ENCODE measurements around the gene CPLANE1. TPM values are rescaled to one million over a fixed set of nuclear protein-coding genes. Genes with fewer than 3 reads are reported as not detected.

CPLANE1 gene
- total and polyA plus RNA-seq, 9 of the 15 experiments (the other 6 are each of a cell fraction or from before 2014, with no cell fraction given) = under 0.01 to 0.27 (median 0.08) TPM; not detected in 2

- TF ChIP-seq EZH2 (IDR thresholded peaks at IDR 0.05; ENCODE audit: borderline replicate concordance, low read depth, low read length) = no peak
- TF ChIP-seq, protein P1, sequence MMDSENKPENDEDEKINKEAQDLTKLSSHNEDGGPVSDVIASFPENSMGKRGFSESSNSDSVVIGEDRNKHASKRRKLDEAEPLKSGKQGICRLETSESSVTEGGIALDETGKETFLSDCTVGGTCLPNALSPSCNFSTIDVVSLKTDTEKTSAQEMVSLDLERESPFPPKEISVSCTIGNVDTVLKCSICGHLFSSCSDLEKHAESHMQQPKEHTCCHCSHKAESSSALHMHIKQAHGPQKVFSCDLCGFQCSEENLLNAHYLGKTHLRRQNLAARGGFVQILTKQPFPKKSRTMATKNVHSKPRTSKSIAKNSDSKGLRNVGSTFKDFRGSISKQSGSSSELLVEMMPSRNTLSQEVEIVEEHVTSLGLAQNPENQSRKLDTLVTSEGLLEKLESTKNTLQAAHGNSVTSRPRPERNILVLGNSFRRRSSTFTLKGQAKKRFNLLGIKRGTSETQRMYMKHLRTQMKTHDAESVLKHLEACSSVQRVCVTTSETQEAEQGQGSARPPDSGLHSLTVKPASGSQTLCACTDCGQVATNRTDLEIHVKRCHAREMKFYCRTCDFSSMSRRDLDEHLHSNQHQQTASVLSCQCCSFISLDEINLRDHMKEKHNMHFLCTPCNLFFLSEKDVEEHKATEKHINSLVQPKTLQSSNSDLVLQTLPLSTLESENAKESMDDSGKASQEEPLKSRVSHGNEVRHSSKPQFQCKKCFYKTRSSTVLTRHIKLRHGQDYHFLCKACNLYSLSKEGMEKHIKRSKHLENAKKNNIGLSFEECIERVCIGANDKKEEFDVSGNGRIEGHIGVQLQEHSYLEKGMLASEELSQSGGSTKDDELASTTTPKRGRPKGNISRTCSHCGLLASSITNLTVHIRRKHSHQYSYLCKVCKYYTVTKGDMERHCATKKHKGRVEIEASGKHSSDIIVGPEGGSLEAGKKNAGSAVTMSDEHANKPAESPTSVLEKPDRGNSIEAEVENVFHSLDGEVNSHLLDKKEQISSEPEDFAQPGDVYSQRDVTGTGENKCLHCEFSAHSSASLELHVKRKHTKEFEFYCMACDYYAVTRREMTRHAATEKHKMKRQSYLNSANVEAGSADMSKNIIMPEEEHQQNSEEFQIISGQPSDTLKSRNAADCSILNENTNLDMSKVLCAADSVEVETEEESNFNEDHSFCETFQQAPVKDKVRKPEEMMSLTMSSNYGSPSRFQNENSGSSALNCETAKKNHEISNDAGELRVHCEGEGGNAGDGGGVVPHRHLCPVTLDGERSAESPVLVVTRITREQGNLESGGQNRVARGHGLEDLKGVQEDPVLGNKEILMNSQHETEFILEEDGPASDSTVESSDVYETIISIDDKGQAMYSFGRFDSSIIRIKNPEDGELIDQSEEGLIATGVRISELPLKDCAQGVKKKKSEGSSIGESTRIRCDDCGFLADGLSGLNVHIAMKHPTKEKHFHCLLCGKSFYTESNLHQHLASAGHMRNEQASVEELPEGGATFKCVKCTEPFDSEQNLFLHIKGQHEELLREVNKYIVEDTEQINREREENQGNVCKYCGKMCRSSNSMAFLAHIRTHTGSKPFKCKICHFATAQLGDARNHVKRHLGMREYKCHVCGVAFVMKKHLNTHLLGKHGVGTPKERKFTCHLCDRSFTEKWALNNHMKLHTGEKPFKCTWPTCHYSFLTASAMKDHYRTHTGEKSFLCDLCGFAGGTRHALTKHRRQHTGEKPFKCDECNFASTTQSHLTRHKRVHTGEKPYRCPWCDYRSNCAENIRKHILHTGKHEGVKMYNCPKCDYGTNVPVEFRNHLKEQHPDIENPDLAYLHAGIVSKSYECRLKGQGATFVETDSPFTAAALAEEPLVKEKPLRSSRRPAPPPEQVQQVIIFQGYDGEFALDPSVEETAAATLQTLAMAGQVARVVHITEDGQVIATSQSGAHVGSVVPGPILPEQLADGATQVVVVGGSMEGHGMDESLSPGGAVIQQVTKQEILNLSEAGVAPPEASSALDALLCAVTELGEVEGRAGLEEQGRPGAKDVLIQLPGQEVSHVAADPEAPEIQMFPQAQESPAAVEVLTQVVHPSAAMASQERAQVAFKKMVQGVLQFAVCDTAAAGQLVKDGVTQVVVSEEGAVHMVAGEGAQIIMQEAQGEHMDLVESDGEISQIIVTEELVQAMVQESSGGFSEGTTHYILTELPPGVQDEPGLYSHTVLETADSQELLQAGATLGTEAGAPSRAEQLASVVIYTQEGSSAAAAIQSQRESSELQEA (IDR thresholded peaks at IDR 0.05; ENCODE audit: low read depth) = no peak
- no peak for TF ChIP-seq GATAD2A (IDR thresholded peaks at IDR 0.05)
- TF ChIP-seq ZNF347 (CRISPR knock-in tag; IDR thresholded peaks at IDR 0.05; ENCODE audit: low read depth) = no peak
- no peak for TF ChIP-seq CCAR2 (IDR thresholded peaks at IDR 0.05; ENCODE audit: low read depth, low read length)
- no peak for TF ChIP-seq HDAC1 (IDR thresholded peaks at IDR 0.05)
These were observed 2.1 kb downstream of the CPLANE1 start (continued) for GRCh38 chr5:37247036-37247435.
